Thyroid gland (tissue), 4 donors: ENCODE results near the gene ZNF280B.

Source experiments
- POLR2A ChIP-seq, 2 donors: fragments of 450-650 bp; IDR thresholded peaks; one replicate each; pipeline ENCODE4 v1.6.1; 2017; ENCODE audit warnings: antibody characterized with exemption in 2 of 2, mild to moderate bottlenecking in 2 of 2, moderate library complexity in 1 of 2
- TF ChIP-seq, protein P1 (sequence below), 6 experiments: fragments of 200-600 bp in 3 of 6; fragments of 450-650 bp in 3 of 6; sonication (generic) in 3 of 6; IDR thresholded peaks; one replicate each; pipeline ENCODE4 v1.5.1; 2016 to 2019; ENCODE audit warnings: antibody characterized with exemption in 6 of 6, mild to moderate bottlenecking in 2 of 6, inconsistent platforms in 1 of 6, moderate library complexity in 1 of 6

DNA sequence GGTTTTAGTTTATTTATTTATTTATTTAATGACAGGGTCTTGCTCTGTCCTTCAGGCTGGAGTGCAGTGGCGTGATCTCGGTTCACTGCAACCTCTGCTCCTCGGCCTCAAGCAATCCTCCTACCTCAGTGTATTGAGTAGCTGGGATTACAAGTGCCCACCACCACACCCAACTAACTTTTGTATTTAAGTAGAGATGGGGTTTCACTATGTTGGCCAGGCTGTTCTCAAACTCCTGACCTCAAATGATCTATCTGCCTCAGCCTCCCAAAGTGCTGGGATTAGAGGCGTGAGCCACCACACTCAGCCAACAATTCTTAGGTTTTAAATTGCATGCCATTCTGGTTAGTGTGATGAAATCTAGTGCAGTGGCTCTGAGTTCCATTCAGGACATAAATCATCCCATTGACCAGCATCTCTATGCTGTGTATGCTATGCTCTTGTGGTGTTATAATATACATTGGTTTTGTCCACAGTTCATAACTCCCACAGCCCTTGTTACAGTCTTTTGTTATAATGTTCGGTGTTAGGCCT is 28.5 kb downstream of the ZNF280B start:
- no peak for TF ChIP-seq POLR2A (IDR thresholded peaks at IDR 0.05)
- TF ChIP-seq, protein P1, sequence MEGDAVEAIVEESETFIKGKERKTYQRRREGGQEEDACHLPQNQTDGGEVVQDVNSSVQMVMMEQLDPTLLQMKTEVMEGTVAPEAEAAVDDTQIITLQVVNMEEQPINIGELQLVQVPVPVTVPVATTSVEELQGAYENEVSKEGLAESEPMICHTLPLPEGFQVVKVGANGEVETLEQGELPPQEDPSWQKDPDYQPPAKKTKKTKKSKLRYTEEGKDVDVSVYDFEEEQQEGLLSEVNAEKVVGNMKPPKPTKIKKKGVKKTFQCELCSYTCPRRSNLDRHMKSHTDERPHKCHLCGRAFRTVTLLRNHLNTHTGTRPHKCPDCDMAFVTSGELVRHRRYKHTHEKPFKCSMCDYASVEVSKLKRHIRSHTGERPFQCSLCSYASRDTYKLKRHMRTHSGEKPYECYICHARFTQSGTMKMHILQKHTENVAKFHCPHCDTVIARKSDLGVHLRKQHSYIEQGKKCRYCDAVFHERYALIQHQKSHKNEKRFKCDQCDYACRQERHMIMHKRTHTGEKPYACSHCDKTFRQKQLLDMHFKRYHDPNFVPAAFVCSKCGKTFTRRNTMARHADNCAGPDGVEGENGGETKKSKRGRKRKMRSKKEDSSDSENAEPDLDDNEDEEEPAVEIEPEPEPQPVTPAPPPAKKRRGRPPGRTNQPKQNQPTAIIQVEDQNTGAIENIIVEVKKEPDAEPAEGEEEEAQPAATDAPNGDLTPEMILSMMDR (IDR thresholded peaks at IDR 0.05) = no peak
